Measurements from ENCODE around the gene CPA5.

DNA sequence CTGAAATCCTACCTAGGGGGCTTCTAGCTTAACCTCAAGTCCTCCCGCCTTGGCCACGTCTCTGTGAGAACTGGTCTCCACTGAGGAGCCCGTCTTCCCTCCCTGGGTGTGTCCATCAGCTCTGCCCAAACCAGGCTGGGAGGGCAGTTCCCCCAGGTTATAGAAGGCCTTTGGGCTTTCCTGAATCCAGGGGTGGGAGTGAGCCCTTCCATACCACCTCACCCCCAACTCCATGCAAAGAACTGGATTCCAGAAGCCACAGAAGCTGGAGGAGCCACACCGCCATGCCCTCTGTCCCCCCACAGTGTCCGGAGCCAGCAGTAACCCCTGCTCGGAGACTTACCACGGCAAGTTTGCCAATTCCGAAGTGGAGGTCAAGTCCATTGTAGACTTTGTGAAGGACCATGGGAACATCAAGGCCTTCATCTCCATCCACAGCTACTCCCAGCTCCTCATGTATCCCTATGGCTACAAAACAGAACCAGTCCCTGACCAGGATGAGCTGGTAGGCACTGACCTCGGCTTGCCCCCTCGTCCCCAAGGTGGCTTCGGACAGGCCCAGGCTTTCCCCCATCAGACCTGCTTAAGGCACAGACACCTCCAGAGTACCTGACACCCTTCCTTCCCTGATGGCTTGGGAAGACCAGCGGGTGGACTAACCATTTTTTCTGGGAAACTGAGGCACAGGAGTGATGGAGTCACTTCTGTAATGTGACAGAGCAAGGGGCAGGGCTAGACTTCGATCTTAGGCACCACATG, 40.4 kb downstream of the CPA5 start:
- TF ChIP-seq CTBP1 (IDR thresholded peaks at IDR 0.05; ENCODE audit: borderline replicate concordance): no peak
- no peak for TF ChIP-seq HDGF (IDR thresholded peaks at IDR 0.05; ENCODE audit: borderline replicate concordance)
- no peak for TF ChIP-seq BHLHE40 (IDR thresholded peaks at IDR 0.05; ENCODE audit: borderline replicate concordance)
- TF ChIP-seq, protein P1, sequence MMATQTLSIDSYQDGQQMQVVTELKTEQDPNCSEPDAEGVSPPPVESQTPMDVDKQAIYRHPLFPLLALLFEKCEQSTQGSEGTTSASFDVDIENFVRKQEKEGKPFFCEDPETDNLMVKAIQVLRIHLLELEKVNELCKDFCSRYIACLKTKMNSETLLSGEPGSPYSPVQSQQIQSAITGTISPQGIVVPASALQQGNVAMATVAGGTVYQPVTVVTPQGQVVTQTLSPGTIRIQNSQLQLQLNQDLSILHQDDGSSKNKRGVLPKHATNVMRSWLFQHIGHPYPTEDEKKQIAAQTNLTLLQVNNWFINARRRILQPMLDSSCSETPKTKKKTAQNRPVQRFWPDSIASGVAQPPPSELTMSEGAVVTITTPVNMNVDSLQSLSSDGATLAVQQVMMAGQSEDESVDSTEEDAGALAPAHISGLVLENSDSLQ (IDR thresholded peaks at IDR 0.05): no peak
- no peak for TF ChIP-seq ARNT (IDR thresholded peaks at IDR 0.05)
- no peak for TF ChIP-seq FOXA1 (IDR thresholded peaks at IDR 0.05)
- TF ChIP-seq ELF4 (IDR thresholded peaks at IDR 0.05): no peak

Measured in HEK293T (cell line).